ENCODE measurements around the gene GIPC1.

- TF ChIP-seq CTCF (IDR thresholded peaks at IDR 0.05), result no peak
- no peak for TF ChIP-seq POLR2A (IDR thresholded peaks at IDR 0.05)
These were observed 34.6 kb upstream of the GIPC1 start for GRCh38 chr19:14530506-14530905.

All from tibial nerve (tissue), 3 donors.